Peyer's patch (tissue), 4 donors: Measurements from ENCODE around the gene NTN5. TPM values are rescaled to one million over a fixed set of nuclear protein-coding genes. Genes with fewer than 3 reads are reported as not detected.
"Not testable (repeated sequence)": the region's sequence is repeated elsewhere in the genome, so short reads cannot be mapped to it uniquely, and the experiment has no call there.

Source experiments
- DNase-seq, 3 donors: peaks; one replicate each; pipeline ENCODE4 v3.0.0-alpha.2; 2017 to 2019
- H3K27ac ChIP-seq, 4 donors: fragments of 200-600 bp; sonication (generic); one replicate each; pipeline ENCODE4 v1.5.1; 2016 to 2019
- H3K27me3 ChIP-seq, 2 donors: fragments of 200-600 bp; sonication (generic); one replicate each; pipeline ENCODE4 v1.5.1; 2019
- H3K36me3 ChIP-seq, 3 donors: fragments of 200-600 bp; sonication (generic); one replicate each; pipeline ENCODE4 v1.5.1; 2016 to 2019
- H3K4me1 ChIP-seq, 4 donors: fragments of 200-600 bp; sonication (generic); one replicate each; pipeline ENCODE4 v1.5.1; 2016 to 2019
- H3K4me3 ChIP-seq, 4 donors: fragments of 200-600 bp; sonication (generic); 1 replicate in 3 of 4; 2 replicates in 1 of 4; pipeline ENCODE4 v1.5.1; 2016 to 2019; ENCODE audit warnings: mild to moderate bottlenecking in 1 of 4
- H3K9me3 ChIP-seq, 4 donors: fragments of 200-600 bp; sonication (generic); one replicate each; pipeline ENCODE4 v1.5.1; 2016 to 2019; ENCODE audit warnings: mild to moderate bottlenecking in 1 of 4
- POLR2A ChIP-seq, 2 donors: fragments of 450-650 bp; IDR thresholded peaks; one replicate each; pipeline ENCODE4 v1.5.1; 2017; ENCODE audit warnings: antibody characterized with exemption in 2 of 2, mild to moderate bottlenecking in 2 of 2, moderate library complexity in 2 of 2
- total RNA-seq, 4 donors: library from RNA; depleted of rRNA; stranded (reverse); fragments of >200 nt; gene quantifications; one replicate each; pipeline ENCODE4 v1.1.0, GENCODE V29; 2016
- TF ChIP-seq, protein P1 (sequence below), 6 experiments: fragments of 450-650 bp in 4 of 6; fragments of 200-600 bp in 2 of 6; sonication (generic) in 1 of 6; IDR thresholded peaks; one replicate each; pipeline ENCODE4 v1.5.1; 2017 to 2019; ENCODE audit warnings: antibody characterized with exemption in 6 of 6, mild to moderate bottlenecking in 3 of 6, moderate library complexity in 1 of 6

The NTN5 gene
- total RNA-seq, 4 donors from 2014 or later, result 6.8 TPM; not detected in 3

DNA sequence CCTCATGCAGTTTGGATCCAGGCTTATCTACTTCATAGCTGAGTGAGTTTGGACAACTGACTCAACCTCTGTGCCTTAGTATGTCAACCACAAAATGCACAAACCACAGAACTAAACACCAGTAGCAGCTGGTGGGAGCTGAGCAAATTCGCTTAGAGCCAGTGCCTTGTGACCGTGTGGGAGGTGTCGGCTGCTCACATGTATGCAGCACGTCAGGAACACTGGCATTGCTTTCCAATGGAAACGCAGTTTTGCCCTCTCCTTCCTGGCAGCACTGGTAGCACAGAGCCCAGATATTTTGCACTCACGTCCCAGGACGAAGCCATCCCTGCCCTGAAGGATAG is 8.3 kb upstream of the NTN5 start:
- Histone ChIP-seq H3K4me3 (no peak overlapping the region), H3K27me3 (no peaks in the 10 kb centered on the region), H3K27ac (peak overlapping the region in 1 of 4 donors; percentile 42), H3K9me3 (no peaks in the 10 kb centered on the region), H3K4me1 (peaks cover 0 to 18% (median 0%) of the 10 kb centered on the region in 4 donors), H3K36me3 (no peaks in the 10 kb centered on the region)
- TF ChIP-seq, protein P1, sequence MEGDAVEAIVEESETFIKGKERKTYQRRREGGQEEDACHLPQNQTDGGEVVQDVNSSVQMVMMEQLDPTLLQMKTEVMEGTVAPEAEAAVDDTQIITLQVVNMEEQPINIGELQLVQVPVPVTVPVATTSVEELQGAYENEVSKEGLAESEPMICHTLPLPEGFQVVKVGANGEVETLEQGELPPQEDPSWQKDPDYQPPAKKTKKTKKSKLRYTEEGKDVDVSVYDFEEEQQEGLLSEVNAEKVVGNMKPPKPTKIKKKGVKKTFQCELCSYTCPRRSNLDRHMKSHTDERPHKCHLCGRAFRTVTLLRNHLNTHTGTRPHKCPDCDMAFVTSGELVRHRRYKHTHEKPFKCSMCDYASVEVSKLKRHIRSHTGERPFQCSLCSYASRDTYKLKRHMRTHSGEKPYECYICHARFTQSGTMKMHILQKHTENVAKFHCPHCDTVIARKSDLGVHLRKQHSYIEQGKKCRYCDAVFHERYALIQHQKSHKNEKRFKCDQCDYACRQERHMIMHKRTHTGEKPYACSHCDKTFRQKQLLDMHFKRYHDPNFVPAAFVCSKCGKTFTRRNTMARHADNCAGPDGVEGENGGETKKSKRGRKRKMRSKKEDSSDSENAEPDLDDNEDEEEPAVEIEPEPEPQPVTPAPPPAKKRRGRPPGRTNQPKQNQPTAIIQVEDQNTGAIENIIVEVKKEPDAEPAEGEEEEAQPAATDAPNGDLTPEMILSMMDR (IDR thresholded peaks at IDR 0.05), result no peak
- no peak for TF ChIP-seq POLR2A (IDR thresholded peaks at IDR 0.05)
- DNase-seq, result no peak

- no peaks in the 10 kb centered on the region for H3K9me3 ChIP-seq
- H3K27me3 ChIP-seq, result no peaks in the 10 kb centered on the region
- H3K27ac ChIP-seq, result peak overlapping the region in 1 of 4 donors; percentile 42
- no peak for TF ChIP-seq POLR2A (IDR thresholded peaks at IDR 0.05)
- TF ChIP-seq, protein P1 (IDR thresholded peaks at IDR 0.05), result no peak
- H3K36me3 ChIP-seq, result no peaks in the 10 kb centered on the region
- peaks cover 0 to 21% (median 0%) of the 10 kb centered on the region in 4 donors for H3K4me1 ChIP-seq
- H3K4me3 ChIP-seq, result no peak overlapping the region
- DNase-seq, result no peak
Measured at GRCh38 chr19:48680436-48681126, 7.8 kb upstream of the NTN5 start.

GRCh38 chr19:48680006-48680405 is 7.2 kb upstream of the NTN5 start:
- not testable (repeated sequence) for H3K4me3 ChIP-seq, DNase-seq, H3K27me3 ChIP-seq, H3K9me3 ChIP-seq, H3K36me3 ChIP-seq, H3K27ac ChIP-seq
- peaks cover 0 to 23% (median 0%) of the 10 kb centered on the region in 4 donors for H3K4me1 ChIP-seq

DNA sequence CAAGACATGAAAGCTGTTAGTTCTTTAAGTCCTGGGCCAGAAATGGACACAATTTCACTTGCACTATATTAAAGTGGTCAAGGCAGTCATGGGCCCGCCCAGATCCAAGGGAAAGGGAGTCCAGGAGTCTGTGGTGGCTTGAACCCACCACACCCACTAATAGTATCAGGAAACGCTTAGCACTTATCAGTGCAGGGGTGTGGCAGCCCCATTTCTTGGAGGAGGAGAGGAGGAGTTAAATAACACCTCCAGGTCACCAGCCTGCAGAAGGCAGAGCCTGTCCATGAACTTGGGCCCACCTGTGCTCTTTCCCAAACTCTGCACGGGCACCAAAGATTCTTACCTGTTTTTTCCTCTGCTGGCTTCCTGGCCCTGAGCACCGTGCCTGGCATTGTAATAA is 5.4 kb upstream of the NTN5 start:
- H3K27ac ChIP-seq, result peak overlapping the region in 3 of 4 donors; percentile 66 to 95 (median 87)
- no peaks in the 10 kb centered on the region for H3K9me3 ChIP-seq
- DNase-seq, result peak in 2 of 3 donors; percentile 77 to 86
- H3K27me3 ChIP-seq, result no peaks in the 10 kb centered on the region
- H3K4me3 ChIP-seq, result no peak overlapping the region
- no peaks in the 10 kb centered on the region for H3K36me3 ChIP-seq
- TF ChIP-seq, protein P1 (IDR thresholded peaks at IDR 0.05), result no peak
- TF ChIP-seq POLR2A (IDR thresholded peaks at IDR 0.05), result peak; percentile 19 to 67
- peaks cover 0 to 13% (median 0%) of the 10 kb centered on the region in 4 donors for H3K4me1 ChIP-seq

DNA sequence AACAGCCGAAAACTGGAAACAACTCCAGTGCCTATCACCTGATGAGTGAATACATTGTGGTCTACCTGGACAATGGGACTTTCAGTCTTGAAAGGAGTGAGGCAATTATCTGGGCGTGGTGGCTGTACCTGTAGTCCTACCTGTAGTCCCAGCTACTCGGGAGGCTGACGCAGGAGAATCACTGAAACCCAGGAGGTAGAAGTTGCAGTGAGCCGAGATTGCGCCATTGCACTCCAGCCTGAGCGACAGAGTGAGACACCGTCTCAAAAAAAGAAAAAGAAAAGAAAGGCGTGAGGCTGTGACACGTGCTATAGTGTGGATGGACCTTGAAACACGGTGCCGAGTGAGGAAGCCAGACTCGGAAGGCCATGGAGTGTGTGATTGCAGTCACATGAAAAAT is 4.1 kb upstream of the NTN5 start:
- peak in 2 of 3 donors; percentile 75 to 85 for DNase-seq
- peak overlapping the region in 3 of 4 donors; percentile 66 to 95 (median 87) for H3K27ac ChIP-seq
- no peaks in the 10 kb centered on the region for H3K27me3 ChIP-seq
- H3K36me3 ChIP-seq, result no peaks in the 10 kb centered on the region
- no peaks in the 10 kb centered on the region for H3K9me3 ChIP-seq
- H3K4me1 ChIP-seq, result peaks cover 0 to 13% (median 0%) of the 10 kb centered on the region in 4 donors
- no peak overlapping the region for H3K4me3 ChIP-seq
- TF ChIP-seq, protein P1 (IDR thresholded peaks at IDR 0.05), result peak in 1 of 6 experiments; percentile 7
- peak; percentile 40 to 66 for TF ChIP-seq POLR2A (IDR thresholded peaks at IDR 0.05)

GRCh38 chr19:48676487-48676886 is 3.7 kb upstream of the NTN5 start:
- no peak for DNase-seq
- peak overlapping the region in 3 of 4 donors; percentile 66 to 95 (median 87) for H3K27ac ChIP-seq
- no peaks in the 10 kb centered on the region for H3K36me3 ChIP-seq
- TF ChIP-seq, protein P1 (IDR thresholded peaks at IDR 0.05), result no peak
- TF ChIP-seq POLR2A (IDR thresholded peaks at IDR 0.05), result no peak
- H3K9me3 ChIP-seq, result no peaks in the 10 kb centered on the region
- peaks cover 0 to 13% (median 0%) of the 10 kb centered on the region in 4 donors for H3K4me1 ChIP-seq
- no peak overlapping the region for H3K4me3 ChIP-seq
- H3K27me3 ChIP-seq, result no peaks in the 10 kb centered on the region
